Naive B cell (primary cell): Measurements from ENCODE around the gene ERI3. TPM values are rescaled to one million over a fixed set of nuclear protein-coding genes. Genes with fewer than 3 reads are reported as not detected.

Experiments
- ATAC-seq, 2 donors: fragments of 150-1000 bp; cut with Tn5 transposase; 2 replicates each; pipeline ENCODE4 v1.10.0; 2021; ENCODE audit warnings: low read depth in 2 of 2, mild to moderate bottlenecking in 2 of 2, moderate library complexity in 2 of 2
- DNase-seq: peaks from one replicate; pipeline ENCODE4 v3.0.0; 2022
- H3K27ac Mint-ChIP-seq, 6 donors: one replicate each; pipeline ENCODE4 v1.8.0; 2020 to 2022; ENCODE audit warnings: mild to moderate bottlenecking in 6 of 6, mixed read lengths in 6 of 6, moderate library complexity in 5 of 6, inconsistent platforms in 2 of 6
- H3K27me3 Mint-ChIP-seq, 3 donors: one replicate each; pipeline ENCODE4 v1.8.0; 2021 to 2022; ENCODE audit warnings: mixed read lengths in 3 of 3, mild to moderate bottlenecking in 1 of 3
- H3K36me3 Mint-ChIP-seq, 2 donors: one replicate each; pipeline ENCODE4 v1.8.0; 2020 to 2022; ENCODE audit warnings: mixed read lengths in 2 of 2, inconsistent platforms in 1 of 2, mild to moderate bottlenecking in 1 of 2
- H3K4me1 Mint-ChIP-seq, 3 donors: one replicate each; pipeline ENCODE4 v1.8.0; 2020 to 2022; ENCODE audit warnings: mixed read lengths in 3 of 3, inconsistent platforms in 1 of 3, mild to moderate bottlenecking in 1 of 3, moderate library complexity in 1 of 3
- H3K4me3 Mint-ChIP-seq, 8 donors: one replicate each; pipeline ENCODE4 v1.8.0; 2020 to 2022; ENCODE audit warnings: mild to moderate bottlenecking in 8 of 8, mixed read lengths in 8 of 8, moderate library complexity in 8 of 8, inconsistent platforms in 2 of 8
- H3K9me3 Mint-ChIP-seq, 7 donors: one replicate each; pipeline ENCODE4 v1.8.0; 2020 to 2022; ENCODE audit warnings: mixed read lengths in 7 of 7, mild to moderate bottlenecking in 5 of 7, inconsistent platforms in 2 of 7, moderate library complexity in 1 of 7
- polyA plus RNA-seq, 6 donors: library from polyadenylated mRNA; unstranded; fragments of 300-500 nt; fragmentation: Illumina TruSeq; gene quantifications; one replicate each; pipeline ENCODE4 v1.2.3, GENCODE V29; 2021; ENCODE audit warnings: low read depth in 6 of 6

Gene ERI3
- polyA plus RNA-seq, 6 donors from 2014 or later: 42.3 to 69.2 (median 47.9) TPM

DNA sequence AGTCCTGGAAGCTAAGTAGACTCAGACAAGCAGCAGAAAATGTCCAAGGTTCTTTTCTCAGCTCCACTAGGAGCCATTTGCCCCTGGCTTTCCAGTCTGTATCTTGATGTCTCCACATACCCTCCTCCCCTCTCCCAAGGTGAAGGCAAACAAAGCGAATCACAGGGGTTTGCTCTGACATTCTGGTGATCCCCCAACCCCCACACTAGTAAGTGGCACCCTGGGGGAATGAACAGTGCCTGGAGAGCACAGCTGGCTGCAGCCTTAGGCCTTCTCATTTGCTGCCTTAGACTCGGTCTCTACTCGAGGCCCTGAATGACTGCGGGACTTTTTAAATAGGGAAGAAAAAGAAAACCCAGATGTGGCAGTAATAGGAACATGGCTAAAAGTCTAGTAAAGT lies 15.3 kb downstream of the ERI3 start:
- H3K9me3 Mint-ChIP-seq: peaks cover 0 to 4% (median 0%) of the 10 kb centered on the region in 7 donors
- peaks cover 20 to 34% of the 10 kb centered on the region in 2 donors for H3K36me3 Mint-ChIP-seq
- H3K4me3 Mint-ChIP-seq: no peak overlapping the region
- no peak for ATAC-seq
- H3K27ac Mint-ChIP-seq: no peak overlapping the region
- no peaks in the 10 kb centered on the region for H3K27me3 Mint-ChIP-seq
- H3K4me1 Mint-ChIP-seq: peaks cover 6 to 29% (median 7%) of the 10 kb centered on the region in 3 donors
- DNase-seq: no peak

GRCh38 chr1:44338136-44338535 lies 16.9 kb downstream of the ERI3 start:
- H3K4me1 Mint-ChIP-seq: peaks cover 6 to 28% (median 7%) of the 10 kb centered on the region in 3 donors
- DNase-seq (no peak), ATAC-seq (no peak)
- H3K4me3 Mint-ChIP-seq: no peak overlapping the region
- H3K27me3 Mint-ChIP-seq: no peaks in the 10 kb centered on the region
- H3K27ac Mint-ChIP-seq: peak overlapping the region in 1 of 6 donors; percentile 33
- H3K36me3 Mint-ChIP-seq: peaks cover 20 to 34% of the 10 kb centered on the region in 2 donors
- peaks cover 0 to 4% (median 0%) of the 10 kb centered on the region in 7 donors for H3K9me3 Mint-ChIP-seq

GRCh38 chr1:44336668-44337067 lies 18.4 kb downstream of the ERI3 start:
- H3K9me3 Mint-ChIP-seq: peaks cover 0 to 4% (median 0%) of the 10 kb centered on the region in 7 donors
- peaks cover 20 to 34% of the 10 kb centered on the region in 2 donors for H3K36me3 Mint-ChIP-seq
- no peak for DNase-seq
- no peak overlapping the region for H3K4me3 Mint-ChIP-seq
- H3K4me1 Mint-ChIP-seq: peaks cover 0 to 18% (median 6%) of the 10 kb centered on the region in 3 donors
- no peak for ATAC-seq
- H3K27ac Mint-ChIP-seq: peak overlapping the region in 1 of 6 donors; percentile 69
- no peaks in the 10 kb centered on the region for H3K27me3 Mint-ChIP-seq

GRCh38 chr1:44334968-44335367 lies 20.1 kb downstream of the ERI3 start:
- peaks cover 20 to 41% of the 10 kb centered on the region in 2 donors for H3K36me3 Mint-ChIP-seq
- no peak overlapping the region for H3K27ac Mint-ChIP-seq
- peaks cover 2 to 11% (median 10%) of the 10 kb centered on the region in 3 donors for H3K4me1 Mint-ChIP-seq
- no peak for DNase-seq
- H3K27me3 Mint-ChIP-seq: no peaks in the 10 kb centered on the region
- peaks cover 0 to 4% (median 0%) of the 10 kb centered on the region in 7 donors for H3K9me3 Mint-ChIP-seq
- H3K4me3 Mint-ChIP-seq: no peak overlapping the region
- no peak for ATAC-seq

DNA sequence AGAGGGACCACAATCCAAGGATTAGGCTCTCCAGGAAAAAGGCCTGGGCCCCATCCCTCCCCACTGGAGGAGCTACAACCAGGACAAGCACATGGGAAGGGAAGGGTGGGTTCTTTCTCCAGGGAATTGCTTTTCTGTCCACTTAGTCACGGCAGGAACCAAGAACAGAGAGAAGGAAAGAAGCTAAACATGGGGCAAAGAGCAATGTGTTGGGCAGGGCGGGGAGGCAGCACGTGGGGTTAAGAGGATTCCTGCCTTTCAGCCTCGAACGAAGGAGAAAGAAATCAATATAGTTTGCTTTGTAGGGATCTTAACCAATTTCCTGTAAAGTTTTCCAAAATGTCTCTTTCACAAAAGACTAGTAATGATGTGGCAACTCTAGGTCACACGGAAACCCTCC lies 21.7 kb downstream of the ERI3 start:
- H3K4me1 Mint-ChIP-seq: peaks cover 2 to 16% (median 14%) of the 10 kb centered on the region in 3 donors

DNA sequence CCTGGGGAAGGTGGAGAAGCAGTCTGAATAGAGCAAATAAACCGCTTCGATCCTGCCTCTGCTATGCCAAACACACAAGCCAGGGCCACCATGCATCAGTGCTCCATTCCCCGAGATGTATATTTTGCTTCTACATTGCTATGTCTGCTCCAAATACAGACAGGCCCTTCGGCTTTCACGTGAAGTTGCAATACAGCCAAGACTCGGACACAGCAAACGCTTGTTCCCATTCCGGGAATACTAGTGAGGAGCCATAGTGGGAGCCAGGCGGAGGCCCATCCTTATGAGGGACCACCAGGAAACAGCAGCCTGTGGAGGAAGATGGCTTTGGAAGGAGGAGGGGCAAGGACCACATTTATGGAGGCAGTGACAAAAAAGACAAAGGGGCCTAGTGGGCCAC lies 22.6 kb downstream of the ERI3 start:
- H3K9me3 Mint-ChIP-seq: no peaks in the 10 kb centered on the region
- no peak for DNase-seq
- peaks cover 0 to 16% (median 14%) of the 10 kb centered on the region in 3 donors for H3K4me1 Mint-ChIP-seq
- peaks cover 7 to 28% of the 10 kb centered on the region in 2 donors for H3K36me3 Mint-ChIP-seq
- ATAC-seq: no peak
- no peaks in the 10 kb centered on the region for H3K27me3 Mint-ChIP-seq
- no peak overlapping the region for H3K4me3 Mint-ChIP-seq
- peak overlapping the region in 1 of 6 donors; percentile 40 for H3K27ac Mint-ChIP-seq

More for the DNA sequence above, 21.7 kb downstream of the ERI3 start:
- H3K36me3 Mint-ChIP-seq: peaks cover 16 to 33% of the 10 kb centered on the region in 2 donors
- no peak for DNase-seq
- H3K27ac Mint-ChIP-seq: no peak overlapping the region
- ATAC-seq: no peak
- H3K4me3 Mint-ChIP-seq: no peak overlapping the region
- H3K9me3 Mint-ChIP-seq: peaks cover 0 to 2% (median 0%) of the 10 kb centered on the region in 7 donors
- no peaks in the 10 kb centered on the region for H3K27me3 Mint-ChIP-seq

GRCh38 chr1:44330935-44331334 lies 24.1 kb downstream of the ERI3 start:
- no peaks in the 10 kb centered on the region for H3K27me3 Mint-ChIP-seq
- H3K36me3 Mint-ChIP-seq: peaks cover 2 to 13% of the 10 kb centered on the region in 2 donors
- ATAC-seq: no peak
- peaks cover 0 to 16% (median 14%) of the 10 kb centered on the region in 3 donors for H3K4me1 Mint-ChIP-seq
- no peak for DNase-seq
- H3K4me3 Mint-ChIP-seq: no peak overlapping the region
- peak overlapping the region in 1 of 6 donors; percentile 59 for H3K27ac Mint-ChIP-seq
- H3K9me3 Mint-ChIP-seq: no peaks in the 10 kb centered on the region

GRCh38 chr1:44328671-44329416 lies 26.2 kb downstream of the ERI3 start:
- H3K9me3 Mint-ChIP-seq: no peaks in the 10 kb centered on the region
- peaks cover 2 to 10% of the 10 kb centered on the region in 2 donors for H3K36me3 Mint-ChIP-seq
- H3K27ac Mint-ChIP-seq: peak overlapping the region in 1 of 6 donors; percentile 12
- ATAC-seq (no peak), DNase-seq (no peak)
- peaks cover 2 to 20% (median 14%) of the 10 kb centered on the region in 3 donors for H3K4me1 Mint-ChIP-seq
- H3K27me3 Mint-ChIP-seq: no peaks in the 10 kb centered on the region
- no peak overlapping the region for H3K4me3 Mint-ChIP-seq

GRCh38 chr1:44327679-44328491 lies 27.2 kb downstream of the ERI3 start:
- peaks cover 9 to 10% of the 10 kb centered on the region in 2 donors for H3K36me3 Mint-ChIP-seq
- H3K27ac Mint-ChIP-seq: peak overlapping the region in 1 of 6 donors; percentile 4
- peaks cover 2 to 21% (median 14%) of the 10 kb centered on the region in 3 donors for H3K4me1 Mint-ChIP-seq
- H3K27me3 Mint-ChIP-seq: no peaks in the 10 kb centered on the region
- ATAC-seq (no peak), DNase-seq (no peak)
- H3K4me3 Mint-ChIP-seq: no peak overlapping the region
- no peaks in the 10 kb centered on the region for H3K9me3 Mint-ChIP-seq

DNA sequence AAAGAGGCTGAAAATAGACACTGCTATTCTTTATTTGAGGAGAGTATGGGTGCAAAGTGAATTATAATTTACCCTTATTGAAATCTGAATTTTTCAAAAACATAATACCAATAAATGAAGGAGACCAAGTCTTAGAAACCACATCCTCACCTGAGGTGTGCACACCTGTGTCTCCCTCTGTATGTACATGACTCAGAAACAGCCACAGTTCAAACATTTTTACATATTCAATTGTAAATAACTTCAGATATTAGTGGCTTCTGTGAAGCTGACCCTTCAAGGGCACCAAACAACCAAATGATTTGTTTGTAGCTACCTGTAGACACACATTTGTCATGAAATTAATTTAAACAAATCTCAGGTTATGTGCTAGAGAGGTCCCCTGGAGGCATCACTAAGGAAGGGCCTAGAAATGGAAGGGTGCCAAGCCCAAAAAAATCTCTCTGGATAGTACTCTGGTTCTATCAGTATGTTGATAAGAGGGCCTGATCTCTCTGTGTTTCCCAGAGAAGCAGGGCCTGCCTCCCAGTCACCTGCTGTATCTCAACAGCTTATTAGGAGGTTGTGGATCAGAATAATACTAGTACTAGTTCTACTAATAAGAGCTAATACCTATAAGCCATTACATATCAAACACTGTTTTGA lies 28.1 kb downstream of the ERI3 start:
- Mint-ChIP-seq H3K27me3 (no peaks in the 10 kb centered on the region), H3K4me3 (no peak overlapping the region), H3K4me1 (peaks cover 2 to 21% (median 14%) of the 10 kb centered on the region in 3 donors), H3K9me3 (no peaks in the 10 kb centered on the region), H3K36me3 (peaks cover 10 to 18% of the 10 kb centered on the region in 2 donors), H3K27ac (peak overlapping the region in 1 of 6 donors; percentile 42)
- DNase-seq (no peak), ATAC-seq (no peak)

- Mint-ChIP-seq H3K9me3 (no peaks in the 10 kb centered on the region), H3K4me1 (peaks cover 5 to 21% (median 13%) of the 10 kb centered on the region in 3 donors), H3K4me3 (no peak overlapping the region), H3K27ac (peak overlapping the region in 1 of 6 donors; percentile 22), H3K27me3 (no peaks in the 10 kb centered on the region), H3K36me3 (peaks cover 10 to 18% of the 10 kb centered on the region in 2 donors)
- ATAC-seq (no peak), DNase-seq (no peak)
These were observed 28.9 kb downstream of the ERI3 start for GRCh38 chr1:44326024-44326701.

DNA sequence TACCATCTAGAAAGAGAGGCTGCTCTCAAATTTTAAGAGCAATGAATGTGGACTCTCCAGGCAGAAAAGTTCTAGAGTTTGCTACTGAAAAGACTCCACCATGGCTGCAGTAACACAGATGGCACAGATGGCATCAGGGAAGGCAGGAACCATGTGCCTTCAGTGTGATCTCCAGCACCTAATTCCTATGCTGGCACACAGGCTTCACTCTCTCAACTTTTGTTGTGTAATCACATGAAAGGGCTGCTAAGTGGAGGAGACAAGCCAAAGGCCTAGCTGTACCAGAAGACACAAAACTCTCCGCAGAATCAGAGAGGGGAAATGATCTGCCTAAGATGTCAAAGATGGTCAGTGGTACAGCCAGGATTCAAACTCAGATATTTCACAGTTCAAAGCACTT lies 31.1 kb downstream of the ERI3 start:
- H3K36me3 Mint-ChIP-seq: peaks cover 7 to 18% of the 10 kb centered on the region in 2 donors
- DNase-seq (no peak), ATAC-seq (no peak)
- no peak overlapping the region for H3K27ac Mint-ChIP-seq
- H3K27me3 Mint-ChIP-seq: no peaks in the 10 kb centered on the region
- peaks cover 6 to 10% (median 9%) of the 10 kb centered on the region in 3 donors for H3K4me1 Mint-ChIP-seq
- H3K4me3 Mint-ChIP-seq: no peak overlapping the region
- H3K9me3 Mint-ChIP-seq: no peaks in the 10 kb centered on the region

DNA sequence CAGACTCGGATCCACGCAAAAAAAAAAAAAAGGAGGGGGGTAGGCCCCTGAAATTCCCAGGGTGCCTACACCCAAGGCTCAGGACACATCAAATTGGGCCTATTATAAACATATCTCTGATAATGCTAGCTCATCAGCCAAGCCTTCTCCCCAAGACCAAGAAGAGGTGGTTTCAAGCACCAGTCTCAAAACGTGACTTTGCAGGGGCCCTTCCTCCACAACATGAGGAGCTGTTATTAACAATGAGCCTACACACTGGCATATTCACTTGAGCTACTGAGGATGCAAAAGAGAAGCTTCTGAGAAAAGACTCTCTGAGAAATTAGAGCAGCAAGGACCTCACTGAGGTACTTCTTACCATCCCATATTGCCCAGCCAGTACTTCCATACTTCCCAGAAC lies 32.7 kb downstream of the ERI3 start:
- H3K36me3 Mint-ChIP-seq: peaks cover 7 to 18% of the 10 kb centered on the region in 2 donors
- no peak overlapping the region for H3K4me3 Mint-ChIP-seq
- DNase-seq (no peak), ATAC-seq (no peak)
- H3K4me1 Mint-ChIP-seq: peaks cover 11 to 19% (median 14%) of the 10 kb centered on the region in 3 donors
- H3K27me3 Mint-ChIP-seq: no peaks in the 10 kb centered on the region
- H3K9me3 Mint-ChIP-seq: no peaks in the 10 kb centered on the region
- H3K27ac Mint-ChIP-seq: no peak overlapping the region
